Right cardiac atrium (tissue), 5 donors: Measurements from ENCODE around the gene NUP85. TPM values are rescaled to one million over a fixed set of nuclear protein-coding genes. Genes with fewer than 3 reads are reported as not detected.
"Not testable (repeated sequence)": the region's sequence is repeated elsewhere in the genome, so short reads cannot be mapped to it uniquely, and the experiment has no call there.

Experiments used
- ATAC-seq, 2 donors: fragments of 200-7000 bp; cut with Tn5 transposase; one replicate each; pipeline versions ENCODE4 v1.8.0 to v1.9.1; 2020; ENCODE audit warnings: moderate library complexity in 2 of 2, mild to moderate bottlenecking in 1 of 2
- DNase-seq, 3 donors: peaks; one replicate each; pipeline ENCODE4 v3.0.0-alpha.2; 2020
- H3K27ac ChIP-seq: one replicate; pipeline ENCODE4 v1.5.1; 2013; ENCODE audit warnings: mild to moderate bottlenecking, low read length, control low read depth, moderate library complexity
- H3K27me3 ChIP-seq: one replicate; pipeline ENCODE4 v1.6.1; 2013; ENCODE audit not compliant: control insufficient read depth, insufficient read depth
- H3K4me1 ChIP-seq: one replicate; pipeline ENCODE4 v1.6.1; 2013; ENCODE audit warnings: low read length; ENCODE audit not compliant: control insufficient read depth, insufficient read depth
- H3K4me3 ChIP-seq: one replicate; pipeline ENCODE4 v1.5.1; 2013; ENCODE audit warnings: low read length, control low read depth
- H3K9me3 ChIP-seq: one replicate; pipeline ENCODE4 v1.6.1; 2013; ENCODE audit warnings: low read length; ENCODE audit not compliant: control insufficient read depth
- WGBS: extraction: QIAGEN DNeasy Blood & Tissue Kit; methylation state at CpG from one replicate; pipeline ENCODE4 v1.1.7; 2013; 5-methylcytosine and 5-hydroxymethylcytosine counted together
- intact Hi-C, 4 donors: fragments of 100-400 bp; cut with DNase I; formaldehyde crosslinking; loops; one replicate each; pipeline versions ENCODE4 v1.11.0 to v1.14.0; 2022 to 2023
- polyA plus RNA-seq: library from polyadenylated mRNA; stranded (reverse); fragments of 200-250 nt; gene quantifications from one replicate; pipeline ENCODE4 v1.2.3, GENCODE V29; 2013
- total RNA-seq, 4 donors: library from RNA; stranded (reverse); fragmentation: NEBNext Ultra II Directional; extraction: Animal tissue kit (Norgen Biotek cat#: 25700); gene quantifications; one replicate each; pipeline ENCODE4 v1.2.1, GENCODE V29; 2021
- donor health status: healthy with polysubstance abuse.
- donor health status: DM: no; HTN: yes; CAD: no.
- donor health status: DM: no; HTN: no; CAD: no.
- donor health status: DM: no; HTN: yes; CAD: no; lungs with severe emphysema.
- donor health status: DM: yes; HTN: yes; CAD: no.

NUP85 gene
- total and polyA plus RNA-seq, 5 donors: 16.3 to 36.1 (median 32.4) TPM

DNA sequence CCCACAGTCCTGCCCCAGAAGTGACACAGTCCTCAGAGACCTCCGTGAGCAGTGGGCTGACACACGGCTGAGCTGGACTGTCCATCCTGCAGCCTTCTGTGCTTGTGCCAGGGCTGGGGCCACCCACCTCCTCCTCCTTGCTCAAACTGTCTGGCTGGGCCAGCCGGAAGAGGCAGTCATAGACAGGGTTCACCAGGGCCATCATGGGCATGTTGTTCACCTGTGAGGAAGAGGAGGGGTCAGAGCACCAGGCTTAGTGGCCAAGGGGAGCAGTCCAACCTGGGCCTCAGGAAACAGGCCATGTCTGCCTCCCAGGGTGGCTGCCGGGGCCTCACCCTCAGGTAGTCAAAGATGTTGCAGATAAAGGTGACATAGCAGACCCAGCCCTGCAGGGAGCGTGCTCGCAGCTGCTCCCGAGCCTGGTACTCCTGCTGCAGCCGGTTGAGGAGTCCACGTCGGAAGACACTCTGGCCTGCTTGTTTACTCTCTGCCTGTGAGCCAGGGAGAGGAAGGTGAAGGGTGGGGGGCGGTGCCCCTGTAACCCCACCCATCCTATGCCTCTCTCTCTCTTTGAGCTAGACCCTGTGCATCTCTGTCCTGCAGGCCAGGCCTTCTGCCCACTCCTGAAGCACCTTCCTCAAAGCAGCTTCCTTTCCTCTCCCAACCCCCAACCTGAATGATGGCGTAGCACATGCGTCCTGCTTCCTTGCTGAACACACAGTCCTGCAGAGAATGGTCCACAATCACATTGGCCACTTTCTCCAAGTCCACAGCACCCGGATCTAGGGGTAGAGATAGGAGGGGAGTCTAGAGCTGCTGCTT, 62.1 kb downstream of the NUP85 start:
- H3K27ac ChIP-seq: no peak overlapping the region

GRCh38 chr17:75269844-75270217, 64.4 kb downstream of the NUP85 start:
- ATAC-seq: no peak
- intact Hi-C loops: no loop called here
- Histone ChIP-seq H3K9me3 (no peaks in the 10 kb centered on the region), H3K4me3 (peak overlapping the region; percentile 83), H3K27ac (peak overlapping the region; percentile 92), H3K27me3 (no peaks in the 10 kb centered on the region), H3K4me1 (peaks cover 6% of the 10 kb centered on the region)
- WGBS: 21% methylated on average over 6 of the region's 6 CpGs
- DNase-seq: no peak

More for the DNA sequence above, 62.1 kb downstream of the NUP85 start:
- Histone ChIP-seq H3K27me3 (no peaks in the 10 kb centered on the region), H3K9me3 (no peaks in the 10 kb centered on the region), H3K4me1 (peaks cover 6% of the 10 kb centered on the region), H3K4me3 (no peak overlapping the region)
- DNase-seq: no peak
- WGBS: 46% methylated on average over 14 of the region's 14 CpGs
- intact Hi-C loops: no loop called here
- ATAC-seq: no peak

GRCh38 chr17:75270218-75270965, 64.9 kb downstream of the NUP85 start:
- H3K9me3 ChIP-seq: no peaks in the 10 kb centered on the region
- WGBS: under 1% methylated on average over 47 of the region's 47 CpGs
- DNase-seq (peak; percentile 71 to 88 (median 86)), ATAC-seq (peak; percentile 56 to 73)
- peak overlapping the region; percentile 83 for H3K4me3 ChIP-seq
- peaks cover 6% of the 10 kb centered on the region for H3K4me1 ChIP-seq
- intact Hi-C loops: no loop called here
- H3K27ac ChIP-seq: peak overlapping the region; percentile 92
- H3K27me3 ChIP-seq: no peaks in the 10 kb centered on the region

- no peak for DNase-seq
- intact Hi-C loops: no loop called here
- H3K27me3 ChIP-seq: no peaks in the 10 kb centered on the region
- no peaks in the 10 kb centered on the region for H3K9me3 ChIP-seq
- peak within 1 kb of the TSS; percentile 92 for H3K27ac ChIP-seq
- no peak for ATAC-seq
- peaks cover 6% of the 10 kb centered on the region for H3K4me1 ChIP-seq
- 1% methylated on average over 39 of the region's 39 CpGs for WGBS
- peak within 1 kb of the TSS; percentile 83 for H3K4me3 ChIP-seq
Measured at GRCh38 chr17:75270966-75271232, 65.4 kb downstream of the NUP85 start, which contains the start of gene MIF4GD. TSS of gene MIF4GD (minus strand) at chr17:75271231. CDS start at chr17:75270195, 1,036 bp downstream.

DNA sequence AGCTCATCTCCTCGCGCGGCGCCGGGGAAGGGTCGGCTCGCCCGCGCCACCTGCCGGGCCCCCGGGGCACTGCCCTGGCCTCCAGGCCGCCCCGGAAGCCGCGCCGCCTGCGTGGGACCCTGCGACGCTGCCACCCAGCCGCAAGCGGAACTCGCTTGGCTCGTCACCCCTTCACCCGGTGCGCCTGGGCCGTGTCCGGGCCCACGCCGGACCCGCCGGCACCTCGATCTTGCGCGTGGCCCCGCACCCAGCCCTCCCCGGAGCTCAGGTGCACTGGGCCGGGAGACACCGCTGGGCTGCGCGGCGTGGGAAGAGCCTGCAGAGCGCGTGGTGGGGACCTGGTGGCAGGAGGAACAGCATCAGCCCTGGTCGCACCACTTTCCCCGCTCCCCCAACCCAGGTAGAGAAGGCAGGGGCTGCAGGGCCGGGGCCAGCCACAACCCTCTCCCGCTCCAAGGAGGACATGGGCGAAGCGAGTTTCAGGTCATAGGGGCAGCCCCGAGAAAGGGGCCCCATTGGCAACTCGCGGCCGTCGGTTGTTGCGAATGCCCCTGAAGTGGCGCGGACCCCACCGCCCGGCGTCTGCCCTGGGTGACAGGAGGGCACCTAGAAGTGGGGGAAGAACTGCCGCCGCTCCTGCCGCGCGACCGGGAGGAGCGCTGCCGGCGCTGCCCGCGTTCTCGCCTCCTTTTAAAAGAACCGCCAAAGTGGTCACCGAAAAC, 65.9 kb downstream of the NUP85 start:
- intact Hi-C loops: no loop called here
- Histone ChIP-seq H3K9me3 (no peaks in the 10 kb centered on the region), H3K4me3 (peak overlapping the region; percentile 83), H3K4me1 (peaks cover 6% of the 10 kb centered on the region), H3K27me3 (no peaks in the 10 kb centered on the region), H3K27ac (peak overlapping the region; percentile 37)
- under 1% methylated on average over 74 of the region's 74 CpGs for WGBS
- ATAC-seq: peak; percentile 72 to 85
- DNase-seq: peak; percentile 83 to 94 (median 93)

- no peaks in the 10 kb centered on the region for H3K9me3 ChIP-seq
- ATAC-seq (peak; percentile 10 to 32), DNase-seq (peak; percentile 77 to 91 (median 84))
- peak overlapping the region; percentile 83 for H3K4me3 ChIP-seq
- no peaks in the 10 kb centered on the region for H3K27me3 ChIP-seq
- 55% methylated on average over 24 of the region's 24 CpGs for WGBS
- peaks cover 6% of the 10 kb centered on the region for H3K4me1 ChIP-seq
- peak overlapping the region; percentile 15 for H3K27ac ChIP-seq
- intact Hi-C loops: no loop called here
Measured at GRCh38 chr17:75271955-75272847, 66.7 kb downstream of the NUP85 start.

DNA sequence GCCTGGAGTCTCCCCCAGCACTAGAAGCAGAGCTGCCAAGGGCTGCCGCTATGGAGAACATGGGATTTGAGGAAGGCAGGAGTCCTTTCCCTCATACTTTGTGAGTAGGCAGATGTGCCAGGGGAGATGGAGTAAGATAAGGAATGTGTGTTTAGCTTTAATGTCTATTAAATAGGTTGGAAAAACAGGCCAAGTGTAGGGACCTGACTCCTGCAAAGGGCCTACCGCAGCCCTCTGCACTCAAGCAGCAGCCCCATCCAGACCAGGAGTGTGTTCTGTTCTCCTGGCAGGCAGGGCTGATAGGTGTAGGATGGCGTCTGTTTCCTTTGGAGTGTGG, 67.3 kb downstream of the NUP85 start:
- Histone ChIP-seq H3K4me1 (peaks cover 6% of the 10 kb centered on the region), H3K9me3 (no peaks in the 10 kb centered on the region), H3K4me3 (no peak overlapping the region), H3K27ac (no peak overlapping the region), H3K27me3 (no peaks in the 10 kb centered on the region)
- WGBS: 52% methylated on average over 3 of the region's 3 CpGs
- DNase-seq (no peak), ATAC-seq (no peak)
- intact Hi-C loops: no loop called here

DNA sequence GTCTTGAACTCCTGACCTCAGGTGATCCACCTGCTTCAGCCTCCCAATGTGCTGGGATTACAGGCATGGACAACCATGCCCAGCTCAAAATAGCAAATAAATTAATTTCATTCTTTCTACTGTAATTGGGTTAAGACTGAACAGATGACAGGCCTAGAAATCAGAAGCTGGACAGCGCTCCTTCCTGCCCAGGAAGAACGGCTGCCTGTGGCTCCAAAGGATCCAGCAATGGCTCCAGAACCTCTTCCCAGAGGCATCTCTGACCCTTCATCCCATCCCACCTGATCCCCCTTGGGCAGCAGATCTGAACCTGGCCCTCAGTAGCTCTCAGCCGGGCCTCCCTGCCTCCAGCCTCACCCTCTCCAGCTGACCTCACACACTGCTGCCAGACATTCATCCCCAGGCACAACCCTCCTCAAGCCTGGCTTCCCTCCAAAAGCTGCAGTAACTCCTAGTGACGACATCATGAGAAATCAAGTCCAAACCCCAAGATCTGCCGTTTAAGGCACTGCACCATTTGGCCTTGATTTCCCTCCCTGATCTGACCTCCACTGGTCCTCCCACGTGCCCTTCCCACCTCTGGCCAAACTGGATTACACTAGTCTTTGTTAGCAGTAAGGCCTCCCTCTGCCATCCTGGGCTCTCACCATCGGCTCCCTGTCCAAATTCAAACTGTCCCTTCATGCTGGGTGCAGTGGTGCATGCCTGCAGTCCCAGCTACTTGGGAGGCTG, 68.7 kb downstream of the NUP85 start:
- DNase-seq (peak in 1 of 3 donors; percentile 54), ATAC-seq (no peak)
- peaks cover 6% of the 10 kb centered on the region for H3K4me1 ChIP-seq
- intact Hi-C loops: no loop called here
- 66% methylated on average over 7 of the region's 7 CpGs for WGBS
- no peak overlapping the region for H3K4me3 ChIP-seq
- H3K9me3 ChIP-seq: no peaks in the 10 kb centered on the region
- no peaks in the 10 kb centered on the region for H3K27me3 ChIP-seq
- H3K27ac ChIP-seq: no peak overlapping the region

GRCh38 chr17:75277664-75278071, 72.2 kb downstream of the NUP85 start:
- H3K27me3 ChIP-seq: no peaks in the 10 kb centered on the region
- DNase-seq: no peak

DNA sequence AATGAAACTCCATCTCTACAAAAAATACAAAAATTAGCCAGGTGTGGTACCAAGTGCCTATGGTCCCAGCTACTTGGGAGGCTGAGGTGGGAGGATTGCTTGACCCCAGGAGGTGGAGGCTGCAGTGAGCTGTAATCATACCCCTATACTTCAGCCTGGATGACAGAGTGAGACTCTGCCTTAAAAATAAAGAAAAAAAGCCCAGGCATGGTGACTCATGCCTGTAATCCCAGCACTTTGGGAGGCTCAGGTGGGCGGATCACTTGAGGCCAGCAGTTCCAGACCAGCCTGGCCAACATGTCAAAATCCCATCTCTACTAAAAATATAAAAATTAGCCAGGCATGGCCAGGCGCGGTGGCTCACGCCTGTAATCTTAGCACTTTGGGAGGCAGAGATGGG, 74.7 kb downstream of the NUP85 start:
- H3K27me3 ChIP-seq, DNase-seq, ATAC-seq, H3K4me1 ChIP-seq, H3K9me3 ChIP-seq, intact Hi-C loops, H3K4me3 ChIP-seq, H3K27ac ChIP-seq: not testable (repeated sequence)
- WGBS: 98% methylated on average over 4 of the region's 4 CpGs

More at GRCh38 chr17:75277664-75278071, 72.2 kb downstream of the NUP85 start:
- Histone ChIP-seq H3K27ac (no peak overlapping the region), H3K9me3 (no peaks in the 10 kb centered on the region), H3K4me3 (no peak overlapping the region), H3K4me1 (no peaks in the 10 kb centered on the region)
- intact Hi-C loops: no loop called here
- ATAC-seq: no peak
- 84% methylated on average over 6 of the region's 6 CpGs for WGBS
